NCI-H460 (cell line): Measurements from ENCODE around the gene PACSIN2. TPM values are rescaled to one million over a fixed set of nuclear protein-coding genes. Genes with fewer than 3 reads are reported as not detected.

Source experiments
- DNase-seq: peaks from one replicate; pipeline ENCODE4 v3.0.0-alpha.2; 2016; ENCODE audit warnings: low read depth; ENCODE audit errors: extremely low read depth
- total RNA-seq: library from RNA; depleted of rRNA; stranded (reverse); fragments of >200 nt; shearing (Covaris generic); gene quantifications from 2 replicates; pipeline ENCODE4 v1.2.3, GENCODE V29; 2014

PACSIN2 gene
- total RNA-seq, 1 experiment from 2014 or later = 29.9 TPM

DNA sequence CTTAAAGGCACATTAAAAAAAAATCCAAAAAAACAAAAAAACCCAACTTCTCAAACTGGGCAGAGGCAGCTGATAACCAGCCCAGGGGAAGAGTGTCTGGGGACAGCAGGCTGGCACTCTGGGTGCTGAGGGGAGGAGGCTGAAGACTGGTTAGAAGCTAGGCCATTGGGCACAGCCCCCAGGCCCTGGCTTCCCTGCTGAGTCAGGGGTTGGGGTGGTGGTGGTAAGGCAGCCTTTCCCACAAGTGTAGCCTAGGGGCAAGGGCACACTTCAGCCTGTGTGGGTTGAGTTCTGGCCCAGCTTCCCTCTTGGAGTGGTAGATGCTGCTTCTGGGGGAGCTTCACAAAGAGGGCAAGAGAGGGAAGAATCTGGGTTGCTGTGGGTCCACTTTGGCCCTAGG is 141.6 kb downstream of the PACSIN2 start:
- DNase-seq = no peak

DNA sequence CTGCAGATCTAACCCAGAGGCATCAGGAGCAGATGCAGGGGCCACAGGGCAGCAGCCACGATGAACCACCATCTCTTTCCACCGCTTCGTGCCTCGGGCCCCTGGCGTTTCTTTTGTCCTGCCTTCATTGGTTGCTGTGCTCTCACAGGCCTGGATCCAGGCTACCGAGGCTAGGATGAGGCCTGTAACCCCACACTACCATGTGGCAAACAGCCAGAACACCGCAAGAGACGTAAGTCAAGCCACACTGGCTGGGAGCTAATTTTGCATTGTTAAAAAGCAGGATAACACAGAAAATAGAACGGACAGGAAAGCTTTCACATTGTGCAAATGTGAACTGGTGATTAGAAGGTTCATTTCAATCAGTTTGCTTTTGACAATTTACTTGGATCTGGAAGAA is 142.1 kb downstream of the PACSIN2 start:
- no peak for DNase-seq

DNA sequence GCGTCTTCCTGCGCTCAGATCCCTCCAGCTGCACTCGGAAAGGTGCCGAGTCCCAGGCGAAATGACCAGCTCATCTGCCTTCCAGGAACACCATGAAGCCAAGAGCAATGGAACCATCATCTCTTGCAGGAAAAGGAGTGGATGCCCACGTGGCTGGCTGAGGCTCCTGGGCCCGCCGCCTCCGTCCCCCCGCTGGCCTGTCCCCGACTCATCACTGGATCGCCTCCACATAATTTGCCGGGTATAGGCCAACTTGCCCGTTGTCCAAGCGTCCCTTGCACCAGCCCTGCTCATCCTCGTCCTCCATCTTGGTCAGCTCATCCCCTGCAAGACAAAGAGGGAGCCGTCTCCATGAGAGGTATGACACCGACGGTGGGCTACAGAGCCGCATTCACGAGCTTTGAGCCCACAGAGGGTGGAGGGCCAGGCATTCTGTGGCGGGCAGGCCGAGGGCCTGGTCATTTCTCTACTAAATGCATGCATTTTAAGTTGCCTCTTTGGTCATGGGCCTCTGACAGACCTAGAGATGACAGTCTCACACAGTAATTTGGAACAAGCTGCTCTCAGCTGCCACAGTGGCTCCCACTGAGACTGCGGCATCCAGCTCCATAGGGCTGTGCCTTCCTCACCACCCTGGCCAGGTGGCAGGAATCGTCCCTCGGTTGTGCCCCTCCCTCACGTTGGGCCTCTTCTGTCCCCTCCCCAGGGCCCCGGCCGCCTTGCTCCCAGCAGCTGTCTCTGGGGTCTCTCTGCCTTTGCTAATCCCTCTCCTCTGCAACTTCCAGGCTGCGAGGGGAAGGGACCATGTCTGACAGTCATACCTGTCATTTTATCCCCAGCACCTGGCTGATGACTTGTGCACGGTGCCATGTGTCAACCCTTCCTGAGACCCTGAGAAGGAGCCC is 143.6 kb downstream of the PACSIN2 start:
- DNase-seq = no peak

DNA sequence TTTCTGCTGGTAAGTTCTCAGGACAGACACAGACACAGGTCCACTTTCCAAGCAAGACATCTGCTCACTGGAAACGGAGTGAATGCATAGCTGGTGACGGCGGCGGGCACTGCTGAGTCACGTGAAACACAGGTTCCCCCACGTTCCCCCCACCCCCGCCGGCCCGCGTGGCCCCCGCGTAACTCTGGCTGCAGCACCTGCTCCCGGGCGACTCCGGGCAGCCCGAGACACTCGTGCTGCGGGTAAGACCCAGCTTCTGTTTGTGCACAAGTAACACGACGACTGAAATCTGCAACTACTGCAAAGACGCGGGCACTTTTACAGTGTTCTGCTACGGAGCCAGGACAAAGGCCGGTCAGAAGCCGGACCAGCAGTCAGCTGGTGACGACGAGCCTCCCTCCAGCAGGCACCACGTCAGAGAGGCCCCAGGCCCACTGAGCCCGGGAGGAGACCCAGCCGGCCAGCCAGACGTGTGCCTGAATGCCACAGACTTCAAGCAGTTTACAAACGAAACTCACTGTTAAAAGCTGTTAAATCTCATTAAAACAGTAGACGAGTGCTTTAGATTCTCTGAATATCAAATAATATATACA is 145.0 kb downstream of the PACSIN2 start:
- no peak for DNase-seq

DNA sequence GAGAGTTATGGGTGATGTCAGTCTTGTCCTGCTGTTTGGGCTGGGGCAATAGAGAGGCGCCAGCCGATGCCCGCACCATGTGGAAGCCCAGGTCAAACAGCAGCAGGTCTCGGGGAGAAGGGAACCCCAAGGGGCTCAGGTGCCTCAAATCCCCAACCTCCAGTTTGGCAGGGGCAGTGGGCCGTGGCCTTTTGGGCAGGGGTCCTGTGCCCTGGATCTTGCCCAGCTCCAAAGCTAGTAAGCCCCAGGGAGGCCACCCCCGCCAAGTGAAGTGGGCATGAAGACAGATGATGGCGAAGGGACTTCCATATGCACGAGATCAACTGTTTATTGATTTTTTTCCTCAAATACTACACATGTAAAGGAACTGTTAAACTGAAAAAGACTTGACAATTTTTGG is 145.5 kb downstream of the PACSIN2 start:
- DNase-seq = no peak

DNA sequence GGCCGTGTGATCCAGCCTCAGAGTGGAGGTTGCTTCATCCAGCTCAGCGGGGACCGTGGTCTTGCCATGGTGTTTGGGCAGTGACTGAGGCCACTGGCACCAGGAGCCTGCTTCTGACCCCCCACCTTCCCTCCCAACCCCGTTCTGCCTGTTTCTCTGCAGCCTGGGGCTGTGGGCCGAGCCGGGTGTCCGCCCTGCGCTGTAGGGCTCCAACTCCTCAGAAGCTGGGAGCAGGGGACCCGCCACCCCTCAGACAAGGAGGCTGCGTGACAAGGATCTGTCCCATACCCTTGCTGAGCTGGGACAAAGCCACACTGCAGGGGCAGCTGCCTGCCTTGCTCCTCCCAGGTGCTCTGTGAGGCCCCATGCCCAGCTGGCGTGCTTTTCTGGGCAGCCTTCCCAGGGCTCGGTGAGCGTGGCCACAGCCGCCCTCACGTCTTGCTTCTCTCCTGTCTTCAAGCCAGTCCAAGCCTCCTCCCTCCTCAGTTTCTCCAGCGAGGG is 146.1 kb downstream of the PACSIN2 start:
- DNase-seq = no peak

DNA sequence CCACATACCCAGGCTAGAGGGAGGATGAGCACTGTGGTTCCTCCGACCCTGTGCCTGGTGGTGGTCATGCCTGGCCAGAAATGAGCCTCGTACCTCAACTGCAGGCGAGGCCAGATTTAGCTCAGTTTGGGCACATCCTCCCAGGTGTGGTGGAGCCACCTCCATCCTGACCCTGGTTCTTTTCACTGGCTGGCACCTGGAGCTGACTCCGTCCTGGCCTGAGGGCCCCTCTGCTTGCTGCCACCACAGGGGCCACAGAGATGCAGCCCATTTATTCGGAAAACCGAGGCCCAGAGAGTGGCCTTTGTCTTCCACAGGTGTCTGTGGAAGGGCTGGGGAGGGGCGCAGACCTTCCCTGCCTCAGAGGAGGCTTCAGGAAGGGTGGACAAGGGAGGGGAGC is 148.8 kb downstream of the PACSIN2 start:
- DNase-seq = no peak

DNA sequence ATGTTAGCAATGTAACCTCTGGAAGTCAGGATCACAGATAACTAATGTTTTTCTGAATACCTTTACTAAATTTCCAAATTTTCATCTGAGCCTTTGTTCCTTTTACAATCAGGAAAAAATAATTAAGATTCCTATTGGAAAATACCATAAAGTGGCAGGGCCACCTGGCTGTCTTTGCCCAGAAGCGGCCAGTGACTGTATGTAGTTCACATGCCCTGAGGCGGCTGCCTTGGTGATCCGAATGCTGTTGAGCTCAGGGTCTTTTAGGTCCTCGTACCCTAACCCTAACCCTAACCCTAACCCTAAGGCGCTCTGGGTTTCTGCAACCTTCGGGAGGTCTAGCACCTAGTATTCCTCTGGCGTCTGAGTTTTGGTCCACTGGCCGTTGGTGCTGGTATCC is 149.4 kb downstream of the PACSIN2 start:
- DNase-seq = no peak

DNA sequence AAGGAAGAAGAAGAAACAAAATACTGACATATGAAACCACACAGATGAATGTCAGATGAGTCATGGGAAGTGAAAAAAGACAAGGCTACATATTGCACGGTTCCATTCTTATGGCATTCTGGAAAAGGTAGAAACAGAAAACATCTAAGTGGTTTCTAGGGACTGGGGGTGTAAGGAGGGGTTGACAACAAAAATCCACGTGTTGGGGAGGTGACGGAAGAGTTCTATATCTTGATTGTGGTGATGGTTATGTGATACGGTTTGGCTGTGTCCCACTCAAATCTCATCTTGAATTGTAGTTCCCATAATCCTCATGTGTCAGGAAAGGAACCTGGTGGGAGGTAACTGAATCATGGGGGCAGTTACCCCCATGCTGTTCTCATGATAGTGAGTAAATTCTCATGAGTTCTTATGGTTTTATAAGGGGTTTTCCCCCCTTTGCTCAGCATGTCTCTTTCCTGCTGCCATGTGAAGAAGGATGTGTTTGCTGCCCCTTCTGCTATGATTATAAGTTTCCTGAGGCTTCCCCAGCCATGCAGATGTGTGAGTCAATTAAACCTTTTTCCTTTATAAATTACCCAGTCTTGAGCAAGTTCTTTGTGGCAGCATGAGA is 151.5 kb downstream of the PACSIN2 start:
- no peak for DNase-seq

DNA sequence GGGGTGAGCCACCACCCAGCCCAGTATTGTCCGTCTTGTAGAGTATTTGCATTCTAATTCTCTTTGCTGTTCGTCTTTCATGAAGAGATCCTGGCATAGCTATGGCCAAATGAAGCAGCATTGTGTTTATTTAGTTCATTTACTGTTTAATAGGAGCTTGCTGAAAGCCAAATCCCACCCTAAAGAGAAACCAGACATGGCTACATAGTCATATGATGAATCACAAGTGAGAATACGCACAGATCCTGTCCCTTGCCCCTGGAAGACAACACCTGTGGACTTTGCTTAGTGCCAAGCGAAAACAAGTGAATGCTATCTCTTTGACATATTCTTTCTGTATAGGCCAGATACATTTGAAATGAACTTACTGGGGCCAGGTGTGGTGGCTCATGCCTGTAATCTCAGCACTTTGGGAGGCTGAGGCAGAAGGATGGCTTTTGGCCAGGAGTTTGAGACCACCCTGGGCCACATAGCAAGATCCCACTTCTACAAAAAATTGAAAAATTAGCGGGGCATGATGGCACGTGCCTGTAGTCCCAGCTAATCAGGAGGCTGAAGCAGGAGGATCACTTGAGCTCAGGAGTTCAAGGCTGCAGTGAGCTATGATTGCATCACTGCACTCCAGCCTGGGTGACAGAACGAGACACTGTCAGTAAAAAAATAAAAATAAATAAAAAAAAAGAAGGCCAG is 152.8 kb downstream of the PACSIN2 start:
- DNase-seq = no peak

DNA sequence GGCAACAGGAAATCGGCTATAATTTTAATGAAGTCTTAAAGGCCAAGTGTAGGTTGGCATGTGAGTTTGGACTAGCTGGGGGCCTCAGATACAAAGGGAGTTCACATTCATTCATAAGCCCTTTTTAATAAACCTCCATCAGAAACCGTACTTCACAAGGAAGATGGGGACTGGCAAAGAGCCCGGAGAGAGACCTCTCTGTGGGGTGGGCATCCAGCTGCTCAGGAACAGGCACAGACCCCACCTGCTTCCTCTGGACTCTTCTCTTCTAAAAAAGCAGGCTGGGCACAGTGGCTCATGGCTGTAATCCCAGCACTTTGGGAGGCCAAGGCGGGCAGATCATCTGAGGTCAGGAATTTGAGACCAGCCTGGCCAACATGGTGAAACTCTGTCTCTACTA is 154.0 kb downstream of the PACSIN2 start:
- no peak for DNase-seq

DNA sequence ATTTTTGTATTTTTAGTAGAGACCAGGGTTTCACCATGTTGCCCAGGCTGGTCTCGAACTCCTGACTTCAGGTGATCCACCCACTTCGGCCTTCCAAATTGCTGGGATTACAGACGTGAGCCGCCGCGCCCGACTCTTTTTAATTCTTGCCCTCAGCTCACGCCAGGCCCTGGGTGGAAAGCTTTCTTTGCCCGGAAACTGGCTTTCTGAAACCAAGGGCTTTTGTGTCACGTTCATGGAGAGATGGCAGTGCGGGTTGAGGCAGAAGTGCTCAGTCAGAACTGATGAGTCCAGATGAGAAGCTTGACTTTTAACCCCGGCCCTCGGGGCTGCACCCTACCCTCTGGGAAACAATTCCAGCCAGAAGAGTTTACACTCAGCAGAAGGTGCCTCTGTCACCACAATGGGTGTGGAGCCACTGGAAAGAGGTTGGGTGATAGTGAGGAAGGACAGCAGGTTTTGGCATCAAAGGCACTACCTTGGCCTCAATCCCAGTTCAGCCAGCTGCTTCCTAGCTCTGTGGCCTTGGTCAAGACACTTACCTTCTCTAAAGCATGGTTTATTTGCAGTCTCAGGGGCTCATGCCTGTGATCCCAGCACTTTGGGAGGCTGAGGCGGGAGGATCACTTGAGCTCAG is 157.0 kb downstream of the PACSIN2 start:
- no peak for DNase-seq

DNA sequence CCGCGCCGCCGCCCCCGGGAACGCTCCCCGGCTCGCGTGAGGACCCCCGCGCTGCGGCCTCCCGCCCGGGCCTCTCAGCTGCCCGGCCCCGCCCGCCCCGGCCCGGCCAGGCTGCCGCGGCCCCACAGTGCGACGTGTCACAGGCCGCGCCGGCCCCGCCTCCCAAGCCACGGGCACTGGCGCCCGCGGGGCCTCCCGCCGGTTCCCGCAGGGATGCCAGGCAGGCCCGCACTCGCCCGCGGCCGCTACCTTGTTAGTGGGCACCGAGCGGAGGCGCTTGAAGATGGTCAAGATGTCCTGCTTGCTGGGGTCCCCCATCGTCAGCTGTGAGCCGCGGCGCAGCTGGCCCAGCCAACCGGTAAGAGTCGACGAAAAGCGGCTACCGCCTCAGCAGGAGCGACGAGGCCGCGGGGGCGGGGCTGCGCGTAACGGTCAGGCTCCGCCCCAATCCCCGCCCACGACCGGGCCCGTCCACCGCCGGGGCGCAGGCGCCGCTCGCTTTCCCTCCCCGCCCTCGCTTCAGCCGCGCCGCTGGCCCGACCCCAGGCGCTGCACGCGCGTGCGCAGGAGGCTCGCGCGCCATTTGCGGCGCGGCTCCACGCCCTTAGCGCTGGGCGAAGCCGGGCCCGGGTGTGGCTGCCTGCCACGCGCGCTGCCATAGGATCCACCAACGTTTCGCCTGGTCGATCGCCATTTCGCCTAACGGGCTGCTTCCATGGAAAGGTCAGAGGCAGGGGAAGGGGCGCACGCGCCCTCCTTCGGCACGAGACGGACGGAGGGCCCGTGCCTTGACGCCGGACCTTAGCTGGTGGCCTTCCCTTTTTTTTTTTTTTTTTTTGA is 157.9 kb downstream of the PACSIN2 start, which contains the start of gene ARFGAP3:
Gene ARFGAP3, minus strand, starts transcription at position 409 of the 840 bp plus-strand sequence. Its CDS starts 91 bp downstream, at position 318.
- DNase-seq = peak; percentile 85

DNA sequence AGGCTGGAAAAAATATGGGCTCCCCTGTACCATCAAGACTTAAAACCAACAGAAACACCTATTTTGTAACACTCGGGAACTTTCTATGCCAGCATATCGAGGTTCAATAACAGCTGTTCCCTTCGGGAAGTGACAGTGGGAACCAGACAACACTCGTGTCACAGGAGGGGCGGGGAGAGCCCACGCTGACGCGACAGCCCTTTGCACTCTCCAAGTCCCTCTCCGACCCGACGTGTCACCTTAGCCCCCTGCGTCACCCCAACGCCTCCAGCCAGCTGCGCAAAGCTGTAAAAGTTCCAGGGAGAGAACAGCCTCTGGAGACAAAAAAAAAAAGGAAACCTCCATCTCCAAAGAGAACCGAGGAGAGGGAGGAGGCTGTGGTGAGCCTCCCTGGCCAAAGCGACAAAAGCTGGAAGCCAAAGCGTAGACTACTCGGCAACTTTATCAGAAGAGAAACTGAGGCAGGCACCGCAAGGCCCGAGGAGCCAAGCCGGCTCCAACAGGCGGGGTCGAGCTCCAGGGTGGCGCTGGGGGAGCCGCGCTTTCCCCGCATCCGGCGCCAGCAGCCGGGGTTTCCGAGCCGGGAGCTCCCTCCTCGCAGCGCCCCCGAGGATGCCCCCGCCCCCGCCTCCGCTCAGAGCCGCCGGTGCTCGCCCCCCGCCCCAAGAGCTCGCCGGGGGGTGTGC is 158.6 kb downstream of the PACSIN2 start:
- no peak for DNase-seq

DNA sequence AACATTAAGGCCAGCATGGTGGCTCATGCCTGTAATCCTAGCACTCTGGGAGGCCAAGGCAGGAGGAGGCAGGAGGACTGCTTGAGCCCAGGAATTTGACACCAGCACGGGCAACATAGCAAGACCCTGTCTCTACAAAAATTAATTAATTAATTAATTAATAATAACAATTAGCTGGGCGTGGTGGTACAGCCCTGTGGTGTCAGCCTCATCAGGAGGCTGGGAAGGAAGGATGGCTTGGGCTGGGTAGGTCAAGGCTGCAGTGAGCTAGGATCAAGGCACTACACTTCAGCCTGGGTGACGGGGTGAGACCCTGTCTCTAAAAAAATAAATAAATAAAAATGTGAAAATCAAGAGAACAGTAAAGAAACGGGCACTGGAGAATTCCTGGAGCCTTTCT is 159.2 kb downstream of the PACSIN2 start:
- no peak for DNase-seq

DNA sequence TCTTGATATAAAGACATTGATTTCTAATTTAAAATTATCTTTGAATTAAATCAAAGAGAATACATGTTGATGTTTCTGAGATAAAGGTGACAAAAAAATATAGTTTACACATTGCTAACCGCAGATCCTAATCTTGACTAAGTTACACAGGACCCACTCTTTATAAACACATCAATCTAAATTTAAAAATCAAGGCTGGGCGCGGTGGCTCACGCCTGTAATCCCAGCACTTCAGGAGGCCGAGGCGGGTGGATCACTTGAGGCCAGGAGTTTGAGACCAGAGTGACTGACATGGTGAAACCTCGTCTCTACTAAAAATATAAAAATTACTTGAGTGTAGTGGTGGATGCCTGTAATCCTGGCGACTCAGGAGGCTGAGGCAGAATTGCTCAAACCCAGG is 159.7 kb downstream of the PACSIN2 start:
- no peak for DNase-seq

DNA sequence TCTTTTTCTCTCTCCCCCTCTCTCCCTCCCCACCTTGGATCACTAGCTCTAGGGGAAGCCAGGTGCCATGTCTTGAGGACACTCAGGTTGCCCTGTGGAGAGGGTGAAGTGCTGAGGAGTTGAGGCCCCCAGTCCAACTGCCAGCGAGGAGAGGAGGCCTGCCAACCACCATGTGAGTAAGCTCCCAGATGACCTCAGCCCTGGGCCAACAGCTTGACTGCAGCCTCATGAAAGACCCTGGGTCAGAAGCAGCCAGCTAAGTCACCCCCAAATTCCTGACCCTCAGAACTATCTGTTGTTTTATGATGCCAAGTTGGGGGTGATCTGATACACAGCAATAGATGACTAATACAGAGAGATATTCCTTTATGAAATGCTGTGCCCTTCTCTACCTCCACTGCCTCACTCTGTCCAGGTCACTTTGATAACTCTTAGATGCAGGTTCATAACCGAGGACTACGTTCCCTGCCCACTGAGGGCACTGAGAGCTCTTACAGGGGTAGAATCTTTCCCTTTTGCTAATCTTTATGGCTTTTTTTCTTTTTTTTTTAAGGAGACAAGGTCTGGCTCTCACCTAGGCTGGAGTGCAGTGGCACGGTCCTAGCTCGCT is 165.9 kb downstream of the PACSIN2 start:
- no peak for DNase-seq

DNA sequence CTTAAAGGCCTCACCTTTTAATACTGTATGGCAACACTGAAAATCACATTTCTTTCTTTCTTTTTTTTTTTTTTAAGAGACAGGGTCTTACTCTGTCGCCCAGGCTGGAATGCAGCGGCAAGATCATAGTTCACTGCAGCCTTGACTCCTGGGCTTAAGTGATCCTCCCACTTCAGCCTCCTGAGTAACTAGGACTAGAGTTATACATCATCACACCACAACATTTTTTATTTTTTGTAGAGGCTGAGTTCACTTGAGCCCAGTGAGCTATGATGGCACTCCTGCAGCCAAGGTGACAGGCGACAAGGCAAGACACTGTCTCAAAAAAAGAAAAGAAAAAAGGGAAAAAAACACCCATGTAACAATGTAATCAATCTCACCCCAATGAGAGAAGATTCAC is 167.8 kb downstream of the PACSIN2 start:
- no peak for DNase-seq

DNA sequence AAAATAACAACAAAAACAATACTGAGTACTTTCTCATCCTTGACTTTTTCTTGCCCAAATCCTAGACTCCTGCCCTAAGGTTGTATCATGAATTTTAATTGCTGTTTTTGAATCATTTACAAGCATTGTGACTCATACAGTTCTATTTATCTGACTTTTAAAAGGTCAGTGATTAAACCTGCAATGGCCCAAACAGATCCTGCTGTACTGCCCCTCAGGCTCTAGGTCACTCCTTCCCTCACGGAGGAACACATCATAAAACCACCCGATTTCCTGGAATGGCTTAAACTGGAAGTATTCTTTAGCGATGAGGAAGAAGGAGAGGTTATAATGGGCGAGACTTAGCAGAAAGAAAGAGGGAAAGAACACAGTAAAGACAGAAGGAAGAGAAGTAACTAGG is 170.2 kb downstream of the PACSIN2 start:
- no peak for DNase-seq
